Measurements from ENCODE around the gene TSPAN33.

TSPAN33 gene

DNA sequence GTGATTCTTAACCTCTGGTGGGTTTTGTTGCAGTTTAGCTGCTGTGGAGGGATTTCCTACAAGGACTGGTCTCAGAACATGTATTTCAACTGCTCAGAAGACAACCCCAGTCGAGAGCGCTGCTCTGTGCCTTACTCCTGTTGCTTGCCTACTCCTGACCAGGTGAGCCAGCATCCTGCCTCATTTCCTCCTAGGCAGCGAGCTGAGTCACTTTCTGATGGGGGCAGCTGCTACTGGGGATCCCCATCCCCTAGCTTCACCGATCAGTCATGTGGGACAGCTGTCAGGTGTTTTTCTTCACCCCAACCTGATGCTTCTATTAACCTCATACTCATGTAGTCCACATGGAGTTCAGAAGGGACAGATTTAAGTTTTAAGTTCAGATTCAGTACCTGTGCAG is 22.2 kb downstream of the TSPAN33 start:
- Histone ChIP-seq H3K4me3 (ENCODE audit: low read depth, low read length) (no peak overlapping the region), H3K27ac (no peak overlapping the region), H3K4me2 (ENCODE audit: low read length) (no peak overlapping the region), H3K36me3 (ENCODE audit: control insufficient read depth, insufficient read depth, low read length) (no peaks in the 10 kb centered on the region), H3K79me2 (no peaks in the 10 kb centered on the region), H3K9ac (no peak overlapping the region), H2AFZ (no peak overlapping the region), H3K9me3 (ENCODE audit: control insufficient read depth, low read length) (no peaks in the 10 kb centered on the region), H3K27me3 (ENCODE audit: control insufficient read depth, insufficient read depth, low read length) (no peaks in the 10 kb centered on the region), H3K4me1 (no peaks in the 10 kb centered on the region)
- TF ChIP-seq, protein P1, sequence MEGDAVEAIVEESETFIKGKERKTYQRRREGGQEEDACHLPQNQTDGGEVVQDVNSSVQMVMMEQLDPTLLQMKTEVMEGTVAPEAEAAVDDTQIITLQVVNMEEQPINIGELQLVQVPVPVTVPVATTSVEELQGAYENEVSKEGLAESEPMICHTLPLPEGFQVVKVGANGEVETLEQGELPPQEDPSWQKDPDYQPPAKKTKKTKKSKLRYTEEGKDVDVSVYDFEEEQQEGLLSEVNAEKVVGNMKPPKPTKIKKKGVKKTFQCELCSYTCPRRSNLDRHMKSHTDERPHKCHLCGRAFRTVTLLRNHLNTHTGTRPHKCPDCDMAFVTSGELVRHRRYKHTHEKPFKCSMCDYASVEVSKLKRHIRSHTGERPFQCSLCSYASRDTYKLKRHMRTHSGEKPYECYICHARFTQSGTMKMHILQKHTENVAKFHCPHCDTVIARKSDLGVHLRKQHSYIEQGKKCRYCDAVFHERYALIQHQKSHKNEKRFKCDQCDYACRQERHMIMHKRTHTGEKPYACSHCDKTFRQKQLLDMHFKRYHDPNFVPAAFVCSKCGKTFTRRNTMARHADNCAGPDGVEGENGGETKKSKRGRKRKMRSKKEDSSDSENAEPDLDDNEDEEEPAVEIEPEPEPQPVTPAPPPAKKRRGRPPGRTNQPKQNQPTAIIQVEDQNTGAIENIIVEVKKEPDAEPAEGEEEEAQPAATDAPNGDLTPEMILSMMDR (IDR thresholded peaks at IDR 0.05) = no peak

DNA sequence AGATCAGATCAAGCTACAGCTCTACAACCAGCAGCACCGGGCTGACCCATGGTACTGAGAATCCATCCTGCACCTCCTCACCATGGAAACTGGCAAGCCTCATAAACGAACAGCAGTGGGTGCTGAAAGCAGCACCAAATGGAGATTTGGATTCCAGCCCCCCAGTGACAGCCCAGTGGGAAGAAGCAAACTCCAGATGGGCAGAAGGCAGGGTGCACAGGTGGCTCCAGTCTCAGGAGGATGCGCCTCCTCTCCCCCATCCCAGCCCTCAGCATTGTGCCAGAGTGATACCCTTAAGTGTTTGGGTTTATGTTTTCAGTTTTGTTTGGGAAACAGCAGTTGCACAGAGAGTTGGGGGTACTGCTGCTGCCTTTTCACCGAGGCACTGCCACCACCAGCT is 23.3 kb downstream of the TSPAN33 start:
- TF ChIP-seq, protein P1 (IDR thresholded peaks at IDR 0.05) = no peak
- Histone ChIP-seq H3K27me3 (ENCODE audit: control insufficient read depth, insufficient read depth, low read length) (no peaks in the 10 kb centered on the region), H3K4me1 (no peaks in the 10 kb centered on the region), H3K4me3 (ENCODE audit: low read depth, low read length) (no peak overlapping the region), H3K79me2 (no peaks in the 10 kb centered on the region), H3K36me3 (ENCODE audit: control insufficient read depth, insufficient read depth, low read length) (no peaks in the 10 kb centered on the region), H3K9me3 (ENCODE audit: control insufficient read depth, low read length) (no peaks in the 10 kb centered on the region), H3K4me2 (ENCODE audit: low read length) (no peak overlapping the region), H2AFZ (no peak overlapping the region), H3K27ac (no peak overlapping the region), H3K9ac (no peak overlapping the region)

DNA sequence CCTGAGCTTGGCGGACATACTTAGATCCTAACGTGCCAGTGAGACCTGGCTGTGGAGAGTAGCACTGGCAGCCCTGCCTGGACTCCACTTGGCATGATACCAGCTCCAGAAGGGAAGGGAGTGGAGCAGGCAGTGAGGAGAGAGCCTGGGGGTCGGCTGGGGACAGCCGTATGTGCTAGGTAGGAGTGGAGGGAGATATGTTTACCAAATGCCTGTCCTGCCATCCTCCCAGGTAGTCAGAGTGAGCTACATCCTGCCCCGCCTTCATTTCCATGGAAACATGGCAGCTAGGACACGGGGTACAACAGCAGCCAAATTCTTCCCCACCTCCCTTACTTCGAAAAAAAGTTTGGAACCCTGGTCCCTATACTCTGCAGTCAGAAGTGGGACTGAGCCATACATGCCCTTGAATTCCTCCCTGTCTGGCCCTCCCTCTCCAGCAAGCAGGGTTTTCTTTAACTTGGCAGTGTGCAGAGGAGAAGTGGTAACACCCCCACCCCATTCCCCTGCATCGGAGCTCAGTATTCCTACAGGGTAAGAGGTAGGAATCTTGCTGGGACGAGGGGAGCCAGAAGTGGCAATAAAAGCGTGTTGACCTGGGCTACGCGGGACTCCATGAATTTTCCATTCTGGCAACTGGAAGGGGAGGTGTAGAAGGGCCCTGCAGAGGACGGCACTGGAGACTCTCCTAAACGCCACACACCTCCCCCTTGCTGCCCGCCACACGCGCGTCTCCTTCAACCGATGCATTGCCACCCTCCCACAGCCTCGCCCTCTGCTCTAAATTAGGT is 23.9 kb downstream of the TSPAN33 start:
- Histone ChIP-seq H3K27ac (no peak overlapping the region), H3K9me3 (ENCODE audit: control insufficient read depth, low read length) (no peaks in the 10 kb centered on the region), H3K79me2 (no peaks in the 10 kb centered on the region), H3K36me3 (ENCODE audit: control insufficient read depth, insufficient read depth, low read length) (no peaks in the 10 kb centered on the region), H3K4me2 (ENCODE audit: low read length) (no peak overlapping the region), H3K27me3 (ENCODE audit: control insufficient read depth, insufficient read depth, low read length) (no peaks in the 10 kb centered on the region), H3K4me1 (no peaks in the 10 kb centered on the region), H2AFZ (no peak overlapping the region), H3K9ac (no peak overlapping the region), H3K4me3 (ENCODE audit: low read depth, low read length) (no peak overlapping the region)
- TF ChIP-seq, protein P1 (IDR thresholded peaks at IDR 0.05) = no peak

DNA sequence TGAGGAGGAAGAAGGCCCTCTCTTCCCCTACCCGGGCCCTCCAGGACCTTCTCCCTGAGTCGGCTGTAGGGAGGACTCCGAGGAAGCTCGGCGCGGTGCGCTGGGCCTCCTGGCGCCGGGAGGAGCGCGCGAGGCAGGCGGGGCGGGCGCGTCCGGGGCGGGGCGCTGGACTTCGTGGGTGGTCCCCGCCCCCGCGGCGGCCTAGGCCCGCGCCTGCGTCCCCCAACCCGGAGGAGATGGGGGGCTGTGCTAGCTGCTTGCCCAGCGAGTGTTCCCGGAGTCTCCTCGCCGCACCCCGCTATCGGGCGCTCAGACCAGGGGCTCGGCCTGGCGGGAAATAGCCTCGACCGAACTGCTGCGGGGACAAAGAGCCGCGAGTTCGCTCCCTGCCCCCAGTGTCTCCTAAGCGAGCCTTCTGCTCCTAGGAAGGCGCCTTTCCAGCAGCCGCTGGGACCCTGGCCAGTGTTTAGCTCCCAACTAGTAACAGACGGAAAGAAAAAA is 24.7 kb downstream of the TSPAN33 start:
- no peaks in the 10 kb centered on the region for H3K79me2 ChIP-seq
- H3K9ac ChIP-seq = no peak overlapping the region
- H3K9me3 ChIP-seq (ENCODE audit: control insufficient read depth, low read length) = no peaks in the 10 kb centered on the region
- H3K36me3 ChIP-seq (ENCODE audit: control insufficient read depth, insufficient read depth, low read length) = no peaks in the 10 kb centered on the region
- peak overlapping the region; percentile 15 for H2AFZ ChIP-seq
- H3K27me3 ChIP-seq (ENCODE audit: control insufficient read depth, insufficient read depth, low read length) = no peaks in the 10 kb centered on the region
- H3K27ac ChIP-seq = no peak overlapping the region
- H3K4me2 ChIP-seq (ENCODE audit: low read length) = peak overlapping the region; percentile 31
- H3K4me1 ChIP-seq = no peaks in the 10 kb centered on the region
- TF ChIP-seq, protein P1 (IDR thresholded peaks at IDR 0.05) = no peak
- H3K4me3 ChIP-seq (ENCODE audit: low read depth, low read length) = no peak overlapping the region

Measured in parathyroid adenoma (tissue), 2 donors.